Measurements from ENCODE around the gene JARID2.
A peak's percentile ranks its signal among the peaks of the same experiment; 100 is the strongest.
"Not testable (repeated sequence)": the region's sequence is repeated elsewhere in the genome, so short reads cannot be mapped to it uniquely, and the experiment has no call there.

JARID2 gene

DNA sequence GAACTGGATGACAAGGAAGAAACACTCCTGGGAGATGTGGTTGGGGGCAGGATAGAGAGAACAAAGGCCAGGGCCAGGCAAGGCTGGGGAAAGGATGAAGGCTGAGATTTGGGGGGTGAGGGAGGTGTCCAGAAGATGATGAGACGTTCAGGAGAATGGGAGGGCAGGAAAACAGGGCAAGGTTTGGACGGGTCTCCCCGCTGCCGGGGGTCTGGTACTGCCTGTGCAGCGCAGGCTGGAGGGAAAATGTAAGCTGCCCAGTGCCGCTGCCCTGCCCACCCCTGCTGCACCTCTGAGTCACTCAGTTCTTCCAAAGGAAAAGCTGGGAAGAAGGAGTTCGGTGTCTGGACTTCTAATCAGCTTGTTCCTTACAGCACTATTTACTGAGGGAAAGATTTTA is 286.1 kb downstream of the JARID2 start:
- DNase-seq, result no peak

DNA sequence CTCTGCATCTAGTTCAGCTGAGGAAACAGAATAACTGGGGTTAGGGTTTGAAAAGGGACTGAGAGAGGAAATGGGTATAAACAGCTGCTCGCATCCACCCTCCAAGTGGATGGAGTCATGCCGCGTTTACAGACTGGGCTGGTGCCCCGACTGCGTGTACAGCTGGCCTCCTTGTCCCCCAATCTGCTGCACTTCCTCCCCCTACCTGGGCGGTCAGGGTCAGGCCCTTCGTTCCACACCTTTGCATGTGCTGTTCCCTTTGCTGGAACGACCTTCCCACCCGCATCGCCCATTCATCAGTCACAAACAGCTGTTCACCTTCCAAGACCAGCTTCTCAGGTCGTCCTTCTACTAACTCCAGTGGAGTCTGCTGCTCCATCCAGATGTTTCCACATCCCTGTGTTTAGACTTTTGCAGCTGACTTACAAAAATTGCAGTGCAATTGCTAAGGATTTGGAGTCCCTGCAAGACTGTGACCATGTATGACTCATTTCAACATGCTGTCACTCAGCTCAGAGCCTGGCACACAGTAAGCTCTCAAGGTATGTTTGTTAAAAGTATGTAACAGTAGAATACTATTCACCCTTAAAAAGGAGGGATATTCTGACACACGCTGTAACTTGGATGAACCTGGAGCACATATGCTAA is 287.6 kb downstream of the JARID2 start:
- no peak for DNase-seq

DNA sequence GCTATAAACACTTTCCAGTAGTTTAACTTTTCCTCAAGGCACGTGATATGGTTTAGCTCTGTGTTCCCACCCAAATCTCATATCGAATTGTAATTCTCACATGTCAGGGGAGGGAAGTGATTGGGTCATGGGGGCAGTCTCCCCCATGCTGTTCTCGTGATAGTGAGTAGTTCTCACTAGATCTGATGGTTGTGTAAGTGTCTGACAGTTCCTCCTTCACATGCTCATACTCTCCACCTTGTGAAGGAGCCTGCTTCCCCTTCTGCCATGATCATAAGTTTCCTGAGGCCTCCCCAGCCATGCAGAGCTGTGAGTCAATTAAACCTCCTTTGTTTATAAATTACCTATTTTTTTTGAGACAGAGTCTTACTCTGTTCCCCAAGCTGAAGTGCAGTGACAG is 289.1 kb downstream of the JARID2 start:
- DNase-seq, result peak; percentile 6

DNA sequence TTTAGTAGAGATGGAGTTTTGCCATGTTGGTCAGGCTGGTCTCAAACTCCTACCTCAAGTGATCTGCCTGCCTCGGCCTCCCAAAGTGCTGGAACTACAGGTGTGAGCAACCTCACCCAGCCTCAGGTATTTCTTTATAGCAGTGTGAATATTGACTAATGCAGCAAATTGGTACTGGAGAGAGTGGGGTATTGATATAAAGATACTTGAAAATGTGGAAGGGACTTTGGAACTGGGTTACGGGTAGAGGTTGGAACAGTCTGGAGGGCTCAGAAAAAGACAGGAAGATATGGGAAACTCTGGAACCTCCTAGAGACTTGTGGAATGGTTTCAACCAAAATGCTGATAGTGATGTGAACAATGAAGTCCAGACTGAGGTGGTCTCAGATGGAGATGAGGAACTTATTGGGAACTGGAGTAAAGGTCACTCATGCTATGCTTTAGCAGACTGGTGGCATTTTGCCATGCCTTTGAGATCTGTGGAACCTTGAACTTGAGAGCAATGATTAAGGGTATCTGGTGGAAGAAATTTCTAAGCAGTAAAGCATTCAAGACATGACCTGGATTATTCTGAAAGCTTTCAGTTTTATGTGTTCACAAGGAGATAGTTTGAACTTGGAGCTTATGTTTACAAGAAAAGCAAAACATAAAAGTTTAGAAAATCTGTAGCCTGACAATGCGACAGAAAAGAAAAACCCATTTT is 289.8 kb downstream of the JARID2 start:
- no peak for DNase-seq

DNA sequence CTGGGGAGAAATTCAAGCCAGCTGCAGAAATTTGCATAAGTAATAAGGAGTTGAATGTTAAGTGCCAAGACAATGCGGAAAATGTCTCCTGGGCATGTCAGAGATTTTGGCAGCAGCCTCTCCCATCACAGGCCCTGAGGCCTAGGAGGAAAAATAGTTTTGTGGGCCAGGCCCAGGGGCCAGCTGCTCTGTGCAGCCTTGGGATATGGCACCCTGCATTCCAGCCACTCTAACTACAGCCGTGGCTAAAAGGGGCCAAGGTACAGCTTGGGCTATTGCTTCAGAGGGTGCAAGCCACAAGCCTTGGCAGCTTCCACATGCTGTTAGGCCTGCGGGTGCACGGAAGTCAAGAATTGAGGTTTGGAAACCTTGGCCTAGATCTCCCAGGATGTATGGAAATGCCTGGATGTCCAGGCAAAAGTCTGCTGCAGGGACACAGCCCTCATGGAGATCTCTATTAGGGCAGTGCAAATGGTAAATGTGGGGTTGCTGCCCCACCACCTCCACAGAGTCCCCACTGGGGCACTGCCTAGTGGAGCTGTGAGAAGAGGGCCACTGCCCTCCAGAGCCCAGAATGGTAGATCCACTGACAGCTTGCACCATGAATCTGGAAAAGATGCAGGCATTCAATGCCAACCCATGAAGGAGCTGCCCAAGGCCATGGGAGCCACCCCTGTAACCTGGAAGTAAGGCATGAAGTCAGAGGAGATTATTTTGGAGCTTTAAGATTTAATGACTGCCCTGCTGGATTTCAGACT is 290.5 kb downstream of the JARID2 start:
- no peak for DNase-seq

DNA sequence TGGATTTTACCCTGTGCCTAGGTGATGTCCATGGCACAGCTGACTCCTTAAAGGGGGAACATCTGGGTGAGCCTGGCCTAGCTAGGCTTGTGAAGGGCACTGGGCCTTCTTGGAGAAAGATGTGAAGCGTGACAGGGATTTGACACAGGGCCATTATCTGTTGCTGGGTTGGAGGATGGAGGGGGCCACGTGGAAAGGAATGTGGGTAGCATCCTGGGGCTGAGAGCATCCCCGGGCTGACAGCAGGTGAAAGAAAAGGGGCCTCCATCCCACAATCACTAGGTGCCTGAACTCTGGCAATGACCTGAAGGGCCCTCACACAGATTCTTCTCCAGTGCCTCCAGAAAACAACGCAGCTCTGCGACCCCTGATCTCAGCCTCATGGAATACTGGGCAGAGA is 292.2 kb downstream of the JARID2 start:
- DNase-seq, result no peak

DNA sequence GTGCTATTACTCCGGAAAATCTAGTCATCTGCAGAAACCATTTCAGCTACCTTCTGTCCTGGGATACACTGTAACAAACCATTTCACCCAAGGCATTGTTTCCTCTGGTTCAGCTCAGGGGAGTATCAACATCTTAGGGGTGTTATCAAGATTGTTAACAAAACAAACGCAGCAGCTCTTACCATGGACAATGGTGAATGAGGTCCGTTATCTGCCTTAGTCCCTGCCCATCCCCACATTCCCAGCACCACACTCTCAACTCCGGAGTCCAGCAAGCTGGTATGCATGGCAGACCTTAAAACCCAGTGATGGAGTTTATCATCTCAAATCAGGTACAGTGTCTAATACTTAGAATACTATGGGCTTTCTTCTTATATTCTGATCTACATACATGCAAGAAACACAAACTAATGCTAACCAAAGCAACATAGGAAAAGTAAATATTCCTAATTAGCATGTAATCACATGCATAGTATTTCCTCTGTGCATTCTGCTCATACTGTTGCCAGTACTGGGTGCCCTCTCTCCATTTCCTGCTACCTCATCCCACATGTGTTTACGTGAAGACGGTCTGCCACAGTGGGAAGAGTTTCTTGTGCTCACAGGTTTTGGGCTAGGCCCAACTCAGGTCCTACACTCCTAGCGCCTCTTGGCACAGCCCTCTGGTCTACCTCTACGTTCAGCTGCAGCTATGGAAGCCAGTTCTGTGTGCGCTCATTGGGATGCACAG is 293.1 kb downstream of the JARID2 start:
- no peak for DNase-seq

DNA sequence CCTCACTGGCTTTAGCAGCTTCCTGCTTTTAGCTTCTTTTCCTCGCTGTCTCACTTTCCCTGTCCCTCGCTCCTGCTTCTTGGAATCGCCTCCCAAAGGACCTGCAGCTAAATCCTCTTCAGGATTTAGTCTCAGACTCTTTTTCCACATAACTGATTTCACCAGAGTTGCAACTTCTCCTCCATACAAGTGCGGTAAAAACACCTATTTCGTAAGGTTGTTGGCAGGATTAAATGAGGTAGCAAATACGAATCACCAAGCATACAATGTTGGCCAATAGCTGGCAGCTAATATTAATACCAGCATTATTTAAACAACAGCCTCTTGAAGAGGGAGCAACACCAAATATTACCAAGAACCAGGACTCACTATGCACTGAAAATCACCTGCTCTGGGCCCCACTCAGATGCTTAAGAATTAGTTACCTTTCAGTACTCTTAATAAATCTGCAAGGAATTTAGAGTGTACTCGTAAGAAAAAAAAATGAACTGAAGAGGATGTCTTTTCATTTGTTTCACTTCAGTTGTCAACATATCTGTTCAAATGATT is 293.9 kb downstream of the JARID2 start:
- DNase-seq, result no peak

DNA sequence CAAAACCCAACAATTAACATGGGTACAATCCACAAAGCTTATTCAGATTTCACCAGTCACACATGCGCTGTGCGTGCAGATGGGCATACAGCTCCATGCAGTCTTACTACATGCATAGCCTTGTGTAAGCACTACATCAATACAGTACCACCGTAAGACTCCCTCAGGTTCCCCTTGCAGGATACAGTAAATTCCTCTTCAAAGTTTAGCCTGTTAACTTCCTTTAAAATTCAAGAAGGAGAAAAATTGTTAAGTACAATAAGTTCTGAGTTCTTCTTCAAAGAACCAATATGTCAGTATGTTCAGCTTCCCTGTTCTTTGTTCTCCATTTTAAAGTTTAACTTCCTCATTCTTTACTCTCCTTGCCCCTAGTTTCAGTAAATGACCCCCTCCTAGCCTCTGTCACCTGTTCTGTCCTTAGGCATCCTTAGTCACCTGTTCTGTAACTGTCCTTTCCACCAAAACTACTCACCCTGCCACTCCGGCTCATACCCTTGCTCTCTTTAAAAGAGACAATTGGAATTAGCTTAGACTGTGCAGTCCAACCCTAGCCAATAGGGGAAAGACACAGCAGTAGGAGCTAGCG is 297.6 kb downstream of the JARID2 start:
- not testable (repeated sequence) for DNase-seq

DNA sequence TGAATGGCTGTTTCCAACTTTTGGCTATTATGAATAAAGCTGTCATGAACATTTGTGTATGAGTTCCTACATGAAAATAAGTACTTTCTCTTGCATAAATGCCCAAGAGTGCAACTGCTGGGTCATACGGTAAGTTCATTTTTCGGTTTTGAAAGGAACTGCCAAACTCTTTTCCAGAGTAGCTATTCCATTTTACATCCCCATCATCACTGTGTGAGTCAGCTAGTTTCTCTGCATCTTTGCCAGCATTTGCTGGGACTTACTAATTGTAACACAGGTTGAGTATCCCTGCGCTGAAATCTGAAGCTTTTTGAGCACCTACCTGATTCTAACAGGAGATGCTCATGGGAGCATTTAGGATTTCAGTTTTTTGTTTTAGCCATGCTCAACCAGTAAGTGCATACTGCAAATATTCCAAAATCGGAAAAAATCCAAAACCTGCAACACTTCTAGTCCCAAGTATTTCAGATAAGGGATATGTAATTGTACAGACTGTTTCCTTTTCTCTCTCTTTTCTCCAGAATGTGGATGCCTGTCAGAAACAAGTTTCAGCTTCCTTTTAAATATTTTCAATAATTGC is 298.5 kb downstream of the JARID2 start:
- DNase-seq, result no peak

DNA sequence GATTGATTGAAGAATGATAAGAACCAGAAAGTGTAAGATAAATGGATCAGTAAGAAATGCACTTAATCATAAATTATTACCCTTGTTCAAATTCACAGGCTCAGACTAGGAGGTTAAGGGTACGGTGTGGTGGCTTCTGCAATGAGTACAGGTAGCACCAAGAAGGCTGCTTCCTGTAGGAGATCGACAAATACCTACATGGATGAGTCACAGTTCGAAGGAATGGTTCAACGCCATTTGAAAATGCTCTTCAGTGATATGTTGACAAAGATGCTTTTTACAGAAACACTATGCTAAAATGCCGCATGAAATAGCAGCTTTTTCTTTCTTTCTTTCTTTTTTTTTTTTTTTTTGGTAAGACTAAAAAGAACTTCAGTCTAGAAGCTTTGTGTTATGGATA is 300.7 kb downstream of the JARID2 start:
- no peak for DNase-seq

DNA sequence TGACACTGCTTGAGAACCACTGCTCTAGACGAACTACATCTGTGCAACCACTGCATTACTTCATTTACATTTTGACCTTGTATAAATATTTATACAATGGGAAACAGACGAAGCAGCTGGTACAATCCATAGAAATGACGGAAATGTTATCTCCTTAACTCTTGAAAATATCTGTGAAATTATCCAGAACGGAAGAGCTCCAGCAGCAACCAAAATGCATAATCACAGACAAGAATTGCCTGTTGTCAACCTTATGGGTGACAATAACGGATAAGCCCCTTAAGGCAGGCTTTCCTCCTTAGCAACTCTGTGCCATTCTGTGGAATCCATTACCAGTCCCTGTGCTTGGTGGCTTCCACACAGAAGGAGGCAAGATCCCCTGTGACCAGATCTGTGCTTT is 301.5 kb downstream of the JARID2 start:
- no peak for DNase-seq

DNA sequence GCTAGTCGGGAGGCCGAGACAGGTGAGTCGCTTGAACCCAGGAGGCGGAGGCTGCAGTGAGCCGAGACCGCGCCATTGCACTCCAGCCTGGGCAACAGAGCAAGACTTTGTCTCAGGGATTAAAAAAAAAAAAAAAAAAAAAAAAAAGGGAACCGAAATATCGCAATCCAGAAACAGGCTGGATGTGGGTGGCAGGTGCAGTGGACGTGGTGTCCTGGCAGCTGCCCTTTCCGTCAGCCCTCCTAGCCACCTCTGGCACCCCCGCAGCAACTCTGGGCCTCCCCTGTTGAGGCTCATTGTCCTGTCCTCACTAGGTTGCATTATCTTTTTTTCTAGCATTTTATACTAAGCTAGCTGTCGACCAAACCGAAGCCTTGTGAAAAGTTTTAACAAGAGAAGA is 303.5 kb downstream of the JARID2 start:
- DNase-seq, result no peak

DNA sequence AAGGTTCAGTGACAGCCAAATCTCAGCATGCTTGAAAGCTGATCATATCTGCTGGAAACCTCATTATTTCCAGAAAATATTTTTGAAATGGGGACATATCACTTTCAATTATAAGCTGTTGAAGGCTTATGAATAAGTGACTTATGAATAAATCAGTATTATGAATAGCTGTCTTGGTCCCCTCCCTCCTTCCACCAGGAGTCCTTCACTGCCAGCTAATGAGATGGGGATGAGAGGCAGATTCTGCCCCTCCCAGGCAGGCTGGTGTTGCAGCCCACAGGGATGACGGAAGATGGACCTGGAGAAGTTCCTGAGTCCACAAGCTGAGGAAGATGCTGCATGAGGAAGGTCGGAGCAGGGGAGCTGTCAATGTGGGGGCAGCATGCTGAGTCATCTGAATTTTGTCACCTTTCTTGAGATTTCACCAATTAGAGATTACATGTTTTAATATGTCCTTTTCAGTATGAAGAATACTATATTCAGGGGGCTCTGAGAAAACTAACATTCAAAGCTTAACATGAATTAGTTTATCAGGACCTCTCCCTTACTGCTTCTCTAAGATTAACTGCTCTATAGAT is 304.8 kb downstream of the JARID2 start:
- no peak for DNase-seq

DNA sequence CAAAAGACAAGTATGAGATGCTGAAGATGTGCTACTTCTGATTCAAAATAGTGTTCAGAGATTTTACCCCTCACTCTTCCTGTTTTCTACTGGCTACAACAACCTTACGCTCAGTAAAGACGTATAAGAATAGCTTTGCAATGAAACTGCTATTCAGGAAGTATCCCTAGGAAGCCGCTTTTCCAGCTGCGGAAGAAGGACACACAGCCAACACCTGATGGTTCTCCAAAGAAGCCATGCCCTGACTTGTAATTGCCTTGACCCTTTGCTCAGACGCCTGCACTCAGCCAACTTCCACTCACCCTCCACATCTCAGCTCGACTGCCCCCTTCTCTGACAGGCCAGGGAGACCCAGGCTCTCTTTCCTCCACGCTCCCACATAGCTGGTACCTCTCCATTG is 305.4 kb downstream of the JARID2 start:
- no peak for DNase-seq

DNA sequence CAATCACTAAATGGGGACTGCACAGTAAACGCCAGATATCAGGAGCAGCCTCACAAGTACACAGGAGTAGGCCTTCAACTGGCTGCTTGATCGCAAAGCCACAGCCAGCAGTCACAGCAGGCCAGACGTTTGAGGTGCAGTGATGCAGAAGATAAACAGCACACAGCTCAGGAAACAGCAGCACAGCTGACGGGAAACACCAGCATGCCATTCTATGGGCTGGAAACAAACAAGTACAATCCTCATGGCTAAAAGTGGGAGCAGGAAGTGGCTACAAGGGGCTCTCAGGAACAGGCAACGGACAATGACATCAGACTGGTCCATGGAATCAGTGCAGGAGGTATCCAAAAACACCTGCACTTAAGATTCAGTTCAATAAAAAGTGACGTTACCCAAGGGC is 305.9 kb downstream of the JARID2 start:
- no peak for DNase-seq

DNA sequence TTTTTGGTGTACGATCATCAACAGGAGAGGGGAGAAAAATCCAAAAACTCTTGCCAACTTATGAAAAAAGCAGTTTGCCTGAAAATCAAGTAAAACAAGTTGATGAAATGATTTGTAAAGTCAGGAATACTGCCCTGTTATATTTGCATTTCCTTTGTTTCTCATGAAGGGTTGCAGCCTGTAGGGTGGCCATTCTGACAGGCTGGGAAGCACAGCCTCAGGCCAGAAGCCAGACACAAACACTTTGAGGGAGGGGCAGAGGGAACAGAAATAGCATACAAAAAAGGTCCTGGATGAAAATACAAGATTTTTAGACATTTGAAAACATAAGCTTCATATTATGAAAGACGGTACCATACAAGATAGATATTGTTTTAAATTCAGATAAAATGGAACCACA is 307.2 kb downstream of the JARID2 start:
- DNase-seq, result no peak

DNA sequence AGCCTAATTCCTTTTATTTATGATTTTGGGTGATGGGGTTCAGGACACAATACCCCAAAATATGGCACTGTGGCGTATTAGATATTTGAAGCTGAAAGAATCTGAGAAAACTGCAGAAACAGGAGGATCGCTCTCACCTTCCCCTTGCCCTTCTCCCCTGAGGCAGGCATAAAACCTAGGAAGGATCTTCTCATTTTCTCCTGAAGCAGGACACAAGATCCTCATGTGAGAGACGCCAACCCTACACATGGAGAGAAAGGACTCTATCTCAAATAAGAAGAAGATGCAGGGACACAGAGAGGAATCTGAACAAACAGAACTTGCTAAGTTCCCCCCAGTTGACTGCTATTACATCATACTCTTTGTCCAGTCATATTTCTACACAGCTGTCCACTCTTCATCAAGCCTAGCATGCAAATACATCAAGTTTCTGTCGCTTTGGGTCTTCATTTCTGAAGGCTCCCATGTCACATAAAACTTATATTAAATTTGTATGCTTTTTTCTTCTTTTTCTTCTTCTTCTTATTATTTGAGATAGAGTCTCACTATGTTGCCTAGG is 307.9 kb downstream of the JARID2 start:
- DNase-seq, result no peak

DNA sequence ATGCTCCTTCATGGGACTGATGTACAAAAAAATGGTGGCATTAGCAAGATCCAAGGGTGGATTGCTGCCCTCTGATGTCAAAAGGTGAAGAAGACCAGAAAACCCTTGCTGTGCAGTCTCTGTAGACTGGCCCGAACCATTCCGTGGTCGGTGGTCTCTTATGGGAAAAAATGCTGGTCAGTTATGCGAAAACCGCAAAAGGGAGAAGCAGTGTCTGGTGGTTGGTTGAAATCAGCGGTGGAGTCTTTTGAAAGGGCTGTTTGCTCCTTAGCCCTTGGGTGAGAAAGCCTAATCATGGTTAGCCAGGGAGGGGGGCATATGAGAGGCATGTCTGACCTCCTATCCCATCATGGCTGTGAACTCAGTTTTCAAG is 308.8 kb downstream of the JARID2 start:
- no peak for DNase-seq

DNA sequence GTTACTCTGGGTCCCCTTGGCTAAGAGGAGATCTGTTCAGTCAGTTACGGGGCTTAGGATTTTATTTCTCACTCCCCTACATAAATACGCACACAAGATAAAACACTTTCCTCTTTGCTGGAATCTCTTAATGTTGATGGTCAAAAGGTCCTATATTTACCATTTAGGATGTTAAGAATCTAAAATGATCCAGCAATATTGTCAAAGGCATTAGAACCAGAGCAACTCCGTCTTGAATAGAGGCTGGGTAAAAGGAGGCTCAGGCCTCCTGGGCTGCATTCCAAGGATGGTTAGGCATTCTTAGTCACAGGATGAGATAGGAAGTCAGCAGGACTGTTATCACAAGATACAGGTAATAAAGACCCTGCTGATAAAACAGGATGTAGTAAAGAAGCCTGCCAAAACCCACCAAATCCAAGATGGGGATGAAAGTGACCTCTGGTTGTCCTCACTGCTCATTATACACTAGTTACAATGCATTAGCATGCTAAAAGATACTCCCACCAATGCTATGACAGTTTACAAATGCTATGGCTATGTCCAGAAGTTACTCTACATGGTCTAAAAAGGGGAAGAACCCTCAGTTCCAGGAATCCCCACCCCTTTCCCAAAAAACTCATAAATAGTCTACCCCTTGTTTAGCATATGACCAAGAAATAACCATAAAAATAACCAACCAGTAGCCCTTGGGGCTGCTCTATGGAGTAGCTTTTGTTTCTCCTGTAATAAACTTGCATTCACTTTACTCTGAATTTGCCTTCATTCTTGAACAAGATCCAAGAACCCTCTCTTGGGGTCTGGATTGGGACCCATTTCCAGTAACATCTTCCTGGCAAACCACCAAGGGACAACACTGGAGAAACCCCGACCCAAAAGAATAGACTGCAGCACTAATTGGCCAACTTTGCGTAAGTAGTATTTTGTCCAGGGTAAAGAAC is 309.5 kb downstream of the JARID2 start:
- no peak for DNase-seq

DNA sequence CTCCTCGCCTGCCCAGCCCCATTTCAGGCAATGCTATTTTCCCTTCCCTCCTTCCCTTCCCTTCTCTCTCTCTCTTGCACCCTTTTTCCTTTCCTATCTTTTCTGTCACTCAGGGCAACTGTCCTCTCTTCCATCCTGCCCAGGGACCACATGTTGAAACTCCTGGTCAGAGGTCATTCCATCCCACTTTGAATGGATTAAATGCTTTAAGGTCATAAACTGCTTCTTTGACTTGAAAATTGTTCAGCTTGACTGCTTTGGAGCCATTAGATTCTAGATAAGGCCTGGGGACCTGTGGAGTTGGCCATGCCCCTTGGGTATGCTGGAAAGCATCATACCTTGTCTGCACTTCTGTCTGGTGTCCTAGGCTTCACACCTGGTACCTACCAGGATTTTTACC is 310.8 kb downstream of the JARID2 start:
- no peak for DNase-seq

Measured in GDM1 (cell line).